CD4-positive, alpha-beta T cell treated with Interleukin-17A for 1 hour (primary cell): ENCODE data around the gene PDS5A.
"Not testable (repeated sequence)": the region's sequence is repeated elsewhere in the genome, so short reads cannot be mapped to it uniquely, and the experiment has no call there.

Experiments
- DNase-seq: peaks from one replicate; pipeline ENCODE4 v3.0.0-alpha.2; 2020

PDS5A gene

GRCh38 chr4:39821951-39822350, 155.8 kb downstream of the PDS5A start:
- no peak for DNase-seq

DNA sequence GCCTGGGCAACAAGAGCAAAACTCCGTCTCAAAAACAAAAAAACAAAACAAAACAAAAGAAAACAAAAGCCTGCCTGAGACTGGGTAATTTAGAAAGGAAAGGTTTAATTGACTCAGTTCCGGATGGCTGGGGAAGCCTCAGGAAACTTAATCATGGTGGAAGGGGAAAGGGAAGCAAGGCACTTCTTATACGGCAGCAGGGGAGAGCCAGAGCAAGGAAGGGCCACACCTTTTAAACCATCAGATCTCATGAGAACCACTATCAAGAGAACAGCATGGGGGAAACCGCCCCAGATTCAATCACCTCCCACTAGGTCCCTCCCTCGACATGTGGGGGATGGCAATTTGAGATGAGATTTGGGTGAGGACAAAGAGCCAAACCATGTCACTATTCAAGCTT, 157.5 kb downstream of the PDS5A start:
- no peak for DNase-seq

DNA sequence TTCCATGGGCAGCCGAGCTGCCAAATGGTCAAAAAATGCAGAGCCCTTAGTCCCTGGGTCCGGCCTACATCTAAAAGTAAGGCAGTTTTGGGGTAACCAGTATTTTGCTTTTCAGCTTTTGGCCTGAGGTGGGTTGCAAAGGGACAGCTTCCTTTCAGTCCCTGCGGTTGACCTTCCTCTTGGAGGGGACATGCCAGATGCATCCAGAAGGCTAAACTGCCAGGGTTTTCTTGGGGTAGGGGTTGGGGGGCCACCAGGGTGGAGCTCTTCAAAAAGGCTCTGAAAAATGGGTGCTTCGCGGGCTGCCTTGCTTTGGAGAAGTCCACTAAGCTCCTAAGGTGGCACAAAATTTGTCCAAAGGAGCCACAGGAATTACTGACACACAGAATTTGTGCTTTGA, 159.1 kb downstream of the PDS5A start:
- DNase-seq = no peak

DNA sequence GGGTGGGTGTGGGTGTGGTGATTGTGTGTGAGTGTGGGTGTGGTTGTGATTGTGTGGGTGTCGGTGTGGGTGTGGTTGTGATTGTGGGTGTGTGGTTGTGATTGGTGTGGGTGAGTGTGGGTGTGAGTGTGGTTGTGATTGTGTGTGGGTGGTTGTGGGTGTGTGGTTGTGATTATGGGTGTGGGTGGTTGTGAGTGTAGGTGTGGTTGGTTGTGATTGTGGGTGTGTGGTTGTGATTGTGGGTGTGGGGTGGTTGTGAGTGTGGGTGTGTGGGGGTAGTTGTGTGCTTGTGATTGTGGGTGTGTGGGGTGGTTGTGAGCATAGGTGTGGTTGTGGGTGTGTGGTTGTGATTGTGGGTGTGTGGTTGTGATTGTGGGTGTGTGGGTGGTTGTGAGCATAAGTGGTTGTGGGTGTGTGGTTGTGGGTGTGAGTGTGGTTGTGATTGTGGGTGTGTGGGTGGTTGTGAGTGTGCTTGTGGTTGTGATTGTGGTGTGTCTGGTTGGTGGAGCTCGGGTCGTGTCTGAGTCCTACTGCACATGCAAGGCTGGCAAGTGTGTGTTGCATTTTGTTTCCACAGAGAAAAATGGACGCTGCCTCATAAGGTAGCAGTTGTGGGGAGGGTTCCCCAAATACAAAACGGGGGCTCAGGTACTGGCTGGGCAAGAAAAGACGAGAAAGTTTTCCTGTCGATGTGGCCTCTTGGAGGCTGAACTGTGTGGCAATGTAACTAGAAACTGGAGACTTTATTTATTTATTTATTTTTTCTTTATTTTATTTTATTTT, 163.1 kb downstream of the PDS5A start:
- peak; percentile 42 for DNase-seq

DNA sequence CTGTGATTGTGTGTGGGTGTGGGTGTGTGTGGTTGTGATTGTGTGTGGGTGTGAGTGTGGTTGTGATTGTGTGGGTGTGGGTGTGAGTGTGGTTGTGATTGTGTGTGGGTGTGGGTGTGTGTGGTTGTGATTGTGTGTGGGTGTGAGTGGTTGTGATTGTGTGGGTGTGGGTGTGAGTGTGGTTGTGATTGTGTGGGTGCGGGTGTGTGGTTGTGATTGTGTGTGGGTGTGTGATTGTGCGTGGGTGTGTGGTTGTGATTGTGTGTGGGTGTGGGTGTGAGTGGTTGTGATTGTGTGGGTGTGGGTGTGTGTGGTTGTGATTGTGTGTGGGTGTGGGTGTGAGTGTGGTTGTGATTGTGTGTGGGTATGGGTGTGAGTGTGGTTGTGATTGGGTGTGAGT, 163.9 kb downstream of the PDS5A start:
- not testable (repeated sequence) for DNase-seq

GRCh38 chr4:39813033-39813432, 164.7 kb downstream of the PDS5A start:
- DNase-seq = not testable (repeated sequence)

DNA sequence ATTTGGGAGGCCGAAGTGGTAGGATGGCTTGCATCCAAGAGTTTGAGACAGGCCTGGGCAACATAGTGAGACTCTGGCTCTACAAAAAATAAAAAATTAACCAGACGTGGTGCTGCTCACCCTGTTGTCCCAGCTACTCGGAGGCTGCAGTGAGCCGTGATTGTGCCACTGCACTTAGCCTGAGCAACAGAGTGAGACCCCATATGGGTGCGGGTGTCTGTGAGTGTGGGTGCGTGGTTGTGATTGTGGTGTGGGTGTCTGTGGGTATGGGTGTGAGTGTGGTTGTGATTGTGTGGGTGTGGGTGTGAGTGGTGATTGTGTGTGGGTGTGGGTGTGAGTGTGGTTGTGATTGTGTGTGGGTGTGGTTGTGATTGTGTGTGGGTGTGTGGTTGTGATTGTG, 165.2 kb downstream of the PDS5A start:
- peak; percentile 13 for DNase-seq

DNA sequence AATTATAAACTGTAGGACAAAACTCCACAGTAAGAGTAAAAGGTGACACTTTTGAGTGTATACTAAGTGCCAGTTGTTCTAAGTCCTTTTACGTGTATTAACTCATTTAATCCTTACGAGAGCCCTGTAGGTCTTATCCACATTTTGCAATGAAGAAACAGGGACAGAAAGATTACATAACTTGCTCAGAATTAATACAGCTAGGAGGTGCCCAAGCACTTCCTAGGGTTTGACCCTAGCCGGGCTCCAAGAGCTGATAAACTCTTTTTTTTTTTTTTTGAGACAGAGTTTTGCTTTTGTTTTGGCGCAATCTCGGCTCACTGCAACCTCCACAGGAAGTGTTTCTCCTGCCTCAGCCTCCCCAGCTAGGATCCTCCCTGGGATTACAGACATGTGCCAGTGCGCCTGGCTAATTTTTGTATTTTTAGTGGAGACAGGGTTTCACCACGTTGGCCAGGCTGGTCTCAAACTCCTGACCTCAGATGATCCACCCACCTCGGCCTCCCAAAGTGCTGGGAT, 169.4 kb downstream of the PDS5A start:
- no peak for DNase-seq

- DNase-seq = no peak
Measured at GRCh38 chr4:39802005-39802404, 175.7 kb downstream of the PDS5A start.

GRCh38 chr4:39792976-39793375, 184.7 kb downstream of the PDS5A start:
- DNase-seq = not testable (repeated sequence)

- DNase-seq = no peak
Measured at GRCh38 chr4:39792529-39792928, 185.2 kb downstream of the PDS5A start.

DNA sequence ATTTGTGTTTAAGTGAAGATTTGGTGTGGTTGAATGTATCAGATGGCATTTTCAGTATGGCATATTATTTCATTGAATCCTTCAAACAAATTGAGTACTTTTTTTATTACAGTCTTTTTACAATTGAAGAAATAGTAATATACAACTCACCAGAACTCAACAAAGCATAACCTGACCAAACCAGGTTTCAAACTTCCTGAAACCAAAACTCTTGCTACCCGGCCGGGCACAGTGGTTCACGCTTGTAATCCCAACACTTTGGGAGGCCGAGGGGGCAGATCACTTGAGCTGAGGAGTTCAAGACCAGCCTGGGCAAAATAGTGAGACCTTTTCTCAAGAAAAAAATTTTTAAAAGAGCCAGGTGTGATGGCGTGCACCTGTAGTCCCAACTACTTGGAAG, 185.6 kb downstream of the PDS5A start:
- DNase-seq = no peak

DNA sequence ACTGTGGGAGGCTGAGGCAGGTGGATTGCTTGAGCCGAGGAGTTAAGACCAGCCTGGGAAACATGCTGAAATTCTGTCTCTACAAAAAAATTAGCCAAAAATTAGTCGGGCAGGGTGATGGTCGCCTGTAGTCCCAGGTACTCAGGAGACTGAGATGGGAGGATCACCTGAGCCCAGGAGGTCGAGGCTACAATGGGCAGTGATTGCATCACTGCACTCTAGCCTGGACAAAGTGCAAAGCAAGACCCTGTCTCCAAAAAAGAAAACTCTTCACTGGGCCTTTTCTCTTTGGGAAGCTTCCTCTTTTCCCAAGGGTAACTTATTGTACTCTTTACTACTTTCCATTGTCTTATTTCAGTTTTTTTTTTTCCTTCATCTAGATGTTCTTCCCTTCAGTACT, 190.9 kb downstream of the PDS5A start:
- DNase-seq = no peak

DNA sequence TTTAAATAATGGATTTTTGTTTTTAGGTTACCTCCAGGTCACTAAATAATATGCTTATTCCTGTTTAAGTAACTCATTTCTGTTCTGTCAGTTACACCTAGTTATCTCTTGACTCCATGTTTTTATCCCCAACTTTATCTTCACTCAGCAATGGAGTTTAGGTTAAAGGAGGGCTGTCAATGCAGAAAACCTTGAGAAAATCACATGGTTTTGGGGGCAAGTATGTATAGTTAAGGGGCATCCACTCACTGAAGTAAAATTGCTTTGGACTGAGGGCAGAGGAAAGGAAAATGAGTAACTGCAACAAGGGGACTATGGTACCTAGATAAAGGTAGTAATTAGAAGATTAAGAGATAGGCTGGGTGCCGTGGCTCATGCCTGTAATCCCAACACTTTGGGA, 192.6 kb downstream of the PDS5A start:
- DNase-seq = no peak

DNA sequence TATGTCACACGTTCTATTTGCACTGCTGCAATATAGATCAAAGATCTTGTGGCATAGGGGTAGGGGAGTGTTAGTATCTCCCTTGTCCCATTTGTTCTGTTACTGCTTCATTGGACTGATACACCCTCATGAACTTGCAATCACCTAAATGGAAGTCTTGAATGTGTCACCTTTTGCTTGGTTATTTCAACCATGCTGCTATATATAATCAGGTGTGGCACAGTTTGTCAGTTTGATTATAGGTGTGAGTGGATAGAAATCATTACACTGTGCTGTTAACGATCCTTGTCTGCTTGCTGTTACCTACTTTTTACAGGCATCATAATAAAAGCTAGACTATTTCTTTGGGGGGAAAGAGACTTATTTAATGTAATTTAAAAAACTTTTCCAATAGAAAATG, 195.7 kb downstream of the PDS5A start:
- not testable (repeated sequence) for DNase-seq
